ENCODE results near the gene PI4K2A.

The PI4K2A gene

DNA sequence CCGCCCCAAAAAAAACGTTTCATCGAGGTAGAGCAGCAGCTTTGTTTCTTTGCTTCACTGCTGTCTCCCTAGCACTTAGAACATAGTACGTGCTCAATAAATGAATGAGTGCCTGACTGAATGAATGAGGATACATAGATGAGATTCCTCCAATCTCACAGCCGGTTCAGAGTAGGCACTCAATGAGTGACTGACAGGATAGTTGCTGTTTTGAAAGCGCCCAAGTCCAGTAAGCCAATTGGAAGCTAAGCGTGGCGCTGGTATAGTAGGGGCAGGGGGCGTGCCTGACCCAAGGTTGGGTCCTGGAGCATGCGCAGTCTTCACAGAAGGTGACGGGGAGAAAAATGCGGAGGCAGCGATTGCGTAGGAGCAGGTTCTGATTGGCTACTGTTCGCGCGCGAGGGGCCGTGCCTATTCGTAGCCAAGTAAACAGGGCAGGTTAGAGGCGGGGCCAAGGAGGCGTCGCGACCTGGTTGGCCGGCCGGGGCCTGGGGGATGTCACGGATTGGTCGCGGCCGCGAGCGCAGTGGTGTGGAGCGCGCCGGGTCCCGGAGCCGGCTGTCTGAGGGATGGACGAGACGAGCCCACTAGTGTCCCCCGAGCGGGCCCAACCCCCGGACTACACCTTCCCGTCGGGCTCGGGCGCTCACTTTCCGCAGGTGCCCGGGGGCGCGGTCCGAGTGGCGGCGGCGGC, at the start of gene PI4K2A:
Gene PI4K2A, plus strand, starts transcription at position 498 of the 694 bp plus-strand sequence. Its CDS starts 72 bp downstream, at position 570.
- FAIRE-seq (no peak), DNase-seq (ENCODE audit: insufficient read length, low spot score) (peak; percentile 93)
- TF ChIP-seq, protein P1, sequence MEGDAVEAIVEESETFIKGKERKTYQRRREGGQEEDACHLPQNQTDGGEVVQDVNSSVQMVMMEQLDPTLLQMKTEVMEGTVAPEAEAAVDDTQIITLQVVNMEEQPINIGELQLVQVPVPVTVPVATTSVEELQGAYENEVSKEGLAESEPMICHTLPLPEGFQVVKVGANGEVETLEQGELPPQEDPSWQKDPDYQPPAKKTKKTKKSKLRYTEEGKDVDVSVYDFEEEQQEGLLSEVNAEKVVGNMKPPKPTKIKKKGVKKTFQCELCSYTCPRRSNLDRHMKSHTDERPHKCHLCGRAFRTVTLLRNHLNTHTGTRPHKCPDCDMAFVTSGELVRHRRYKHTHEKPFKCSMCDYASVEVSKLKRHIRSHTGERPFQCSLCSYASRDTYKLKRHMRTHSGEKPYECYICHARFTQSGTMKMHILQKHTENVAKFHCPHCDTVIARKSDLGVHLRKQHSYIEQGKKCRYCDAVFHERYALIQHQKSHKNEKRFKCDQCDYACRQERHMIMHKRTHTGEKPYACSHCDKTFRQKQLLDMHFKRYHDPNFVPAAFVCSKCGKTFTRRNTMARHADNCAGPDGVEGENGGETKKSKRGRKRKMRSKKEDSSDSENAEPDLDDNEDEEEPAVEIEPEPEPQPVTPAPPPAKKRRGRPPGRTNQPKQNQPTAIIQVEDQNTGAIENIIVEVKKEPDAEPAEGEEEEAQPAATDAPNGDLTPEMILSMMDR (IDR thresholded peaks at IDR 0.05; ENCODE audit: insufficient read depth, missing control alignments), result no peak

DNA sequence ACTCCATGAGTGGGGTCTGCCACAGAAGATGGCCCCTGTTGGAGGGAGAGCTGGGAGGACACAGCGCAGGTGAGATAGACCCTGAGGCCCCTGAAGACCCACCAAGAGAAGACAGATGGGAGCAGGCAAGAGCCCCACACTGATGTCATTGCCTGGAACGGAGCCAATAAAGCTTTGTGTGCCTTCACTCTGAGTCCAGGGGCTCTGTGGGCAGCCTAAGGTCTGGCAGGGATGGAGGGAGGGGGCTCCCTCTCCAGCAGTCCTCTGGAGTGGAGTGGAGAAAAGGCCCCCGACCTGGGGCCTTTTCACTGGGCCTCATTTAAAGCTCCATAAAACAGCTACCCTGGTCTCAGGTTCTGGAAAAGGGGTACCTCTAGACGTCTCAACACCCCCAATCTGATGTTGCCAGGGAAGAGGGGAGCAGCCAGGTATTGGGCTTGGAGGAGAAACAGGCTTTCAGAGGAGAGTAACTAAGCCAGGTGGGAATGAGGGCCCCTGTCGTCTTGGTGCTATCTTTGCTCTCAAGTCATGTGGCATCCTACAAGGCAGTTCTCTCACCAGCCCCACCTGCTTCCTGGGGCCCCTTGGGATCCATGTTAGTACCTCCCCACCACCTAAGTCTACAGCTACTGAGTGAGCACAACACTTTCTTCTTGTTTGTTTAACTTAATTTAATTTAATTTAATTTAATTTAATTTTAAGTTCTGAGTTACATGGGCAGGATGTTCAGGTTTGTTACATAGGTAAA, 49.5 kb upstream of the PI4K2A start:
- TF ChIP-seq, protein P1 (IDR thresholded peaks at IDR 0.05; ENCODE audit: insufficient read depth, missing control alignments), result no peak

DNA sequence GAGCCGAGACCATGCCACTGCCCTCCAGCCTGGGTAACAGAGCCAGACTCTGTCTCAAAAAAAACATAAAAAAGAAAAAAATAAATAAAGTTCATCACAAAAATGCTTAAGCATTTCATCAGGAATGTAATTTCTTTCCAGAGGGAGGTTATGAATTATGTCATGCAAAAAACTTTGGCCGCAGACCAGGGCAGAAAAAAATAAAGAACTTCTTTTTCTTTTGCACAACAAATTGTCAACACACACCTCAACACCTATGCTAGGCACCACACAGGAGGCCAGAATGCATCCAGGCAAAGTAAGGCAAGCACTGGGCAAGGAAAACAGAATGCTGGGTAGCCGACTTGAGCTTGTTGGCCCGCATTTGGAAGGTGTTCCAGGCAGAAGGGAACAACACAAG, 47.0 kb upstream of the PI4K2A start:
- no peak for FAIRE-seq
- no peak for DNase-seq (ENCODE audit: insufficient read length, low spot score)
- TF ChIP-seq, protein P1 (IDR thresholded peaks at IDR 0.05; ENCODE audit: insufficient read depth, missing control alignments), result no peak

More for the DNA sequence above, 49.5 kb upstream of the PI4K2A start:
- no peak for FAIRE-seq
- no peak for DNase-seq (ENCODE audit: insufficient read length, low spot score)

DNA sequence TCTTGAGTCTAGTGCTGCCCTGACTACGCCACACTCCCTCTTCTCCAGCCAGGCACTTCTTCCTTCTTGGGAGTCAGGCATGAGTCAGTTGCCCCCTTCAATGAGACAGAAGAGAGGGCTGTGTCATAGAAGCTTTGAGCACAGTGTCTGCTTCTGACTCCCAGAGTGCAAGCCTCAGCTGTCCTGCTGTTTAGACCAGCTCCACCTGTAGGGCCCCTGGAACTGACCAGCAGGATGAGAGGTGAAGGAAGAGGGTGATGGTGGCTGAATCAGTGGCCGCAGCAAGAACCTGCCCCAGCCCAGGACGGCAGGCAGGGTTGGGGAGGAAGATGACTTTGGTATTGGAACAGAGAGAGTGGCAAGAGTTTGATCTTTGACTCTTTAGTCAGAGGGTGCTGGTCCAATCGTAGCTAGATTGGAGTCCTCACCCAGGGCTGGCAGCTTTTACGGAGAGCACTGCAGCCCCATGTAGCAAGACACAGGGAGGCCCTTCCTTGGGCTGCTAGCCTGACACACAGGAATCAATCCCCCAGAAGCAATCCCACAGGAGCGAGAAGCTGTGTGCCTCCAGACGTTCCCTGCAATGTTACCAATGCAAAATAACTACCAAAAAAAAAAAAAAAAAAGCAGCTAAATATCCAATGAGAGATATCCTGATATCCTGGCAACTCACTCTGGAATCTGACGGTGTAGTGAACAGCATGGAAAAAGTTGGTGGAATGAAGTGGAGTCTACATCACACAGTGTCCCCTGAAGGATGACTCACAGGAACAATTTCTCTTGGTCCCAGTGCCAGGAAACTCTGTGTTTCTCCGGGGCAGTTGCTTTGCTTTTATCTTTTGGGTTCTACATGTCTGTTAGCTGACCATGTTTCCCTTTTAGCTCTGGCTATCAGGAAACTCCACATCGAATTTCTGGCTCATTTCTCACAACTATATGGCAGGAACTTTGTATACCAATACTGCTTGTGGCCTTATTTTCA, 44.1 kb upstream of the PI4K2A start:
- FAIRE-seq (no peak), DNase-seq (ENCODE audit: insufficient read length, low spot score) (no peak)
- TF ChIP-seq, protein P1 (IDR thresholded peaks at IDR 0.05; ENCODE audit: insufficient read depth, missing control alignments), result no peak

DNA sequence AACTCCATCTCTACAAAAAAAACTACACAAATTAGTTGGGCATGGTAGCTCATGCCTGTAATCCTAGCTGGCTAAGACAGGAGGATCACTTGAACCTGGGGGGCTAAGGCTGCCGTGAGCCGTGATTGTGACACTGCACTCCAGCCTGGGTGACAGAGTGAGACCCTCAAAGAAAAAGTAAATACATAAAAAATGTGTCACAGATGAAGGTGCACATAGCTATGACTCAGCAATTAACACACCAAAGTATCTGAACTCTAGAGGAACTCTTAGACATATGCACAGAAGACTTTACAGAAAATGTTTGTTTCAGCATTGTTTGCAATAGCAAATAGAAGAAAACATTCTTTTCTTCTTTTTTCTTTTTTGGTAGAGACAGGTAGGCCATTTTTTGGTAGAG, 42.7 kb upstream of the PI4K2A start:
- TF ChIP-seq, protein P1 (IDR thresholded peaks at IDR 0.05; ENCODE audit: insufficient read depth, missing control alignments), result no peak
- FAIRE-seq (no peak), DNase-seq (ENCODE audit: insufficient read length, low spot score) (no peak)

DNA sequence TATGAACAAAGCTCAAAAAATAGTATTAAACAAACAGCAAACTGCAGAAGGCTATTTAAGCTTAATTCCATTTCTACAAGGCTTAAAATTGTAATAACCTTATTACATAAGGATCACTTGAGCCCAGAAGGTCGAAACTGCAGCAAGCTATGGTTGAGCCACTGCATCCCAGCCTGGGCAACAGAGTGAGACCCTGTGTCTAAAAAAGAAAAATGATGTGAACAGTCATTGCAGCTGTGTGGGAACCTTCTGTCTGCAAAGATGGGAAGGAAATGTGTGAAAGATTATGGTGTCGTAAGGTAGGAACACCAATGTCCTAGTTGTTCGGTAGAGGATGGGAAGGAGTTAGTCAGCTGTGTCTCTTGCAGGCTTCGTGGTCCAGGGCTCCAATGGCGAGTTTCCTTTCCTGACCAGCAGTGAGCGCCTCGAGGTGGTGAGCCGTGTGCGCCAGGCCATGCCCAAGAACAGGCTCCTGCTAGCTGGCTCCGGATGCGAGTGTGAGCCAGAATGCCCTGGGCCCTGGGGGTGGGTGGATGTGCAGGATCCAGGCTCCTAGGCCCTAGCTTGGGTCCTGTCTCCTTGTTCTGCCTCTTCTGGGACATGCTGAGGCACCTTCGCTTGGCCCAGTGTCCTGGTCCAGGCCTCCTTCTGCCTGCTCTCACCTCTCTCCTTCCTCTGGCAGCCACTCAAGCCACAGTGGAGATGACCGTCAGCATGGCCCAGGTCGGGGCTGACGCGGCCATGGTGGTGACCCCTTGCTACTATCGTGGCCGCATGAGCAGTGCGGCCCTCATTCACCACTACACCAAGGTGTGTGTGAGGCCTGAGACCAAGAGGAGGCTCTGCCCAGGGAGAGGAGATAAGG, 41.8 kb upstream of the PI4K2A start:
- FAIRE-seq, result no peak
- DNase-seq (ENCODE audit: insufficient read length, low spot score), result no peak
- TF ChIP-seq, protein P1 (IDR thresholded peaks at IDR 0.05; ENCODE audit: insufficient read depth, missing control alignments), result no peak
